A549 (cell line): ENCODE measurements around the gene ADAT1. TPM values are rescaled to one million over a fixed set of nuclear protein-coding genes. Genes with fewer than 3 reads are reported as not detected.

ENCODE experiments used
- ATAC-seq, 2 experiments: fragments of 200-7000 bp in 1 of 2; fragments of >200 bp in 1 of 2; cut with Nextera tagmentation in 1 of 2; cut with Tn5 transposase in 1 of 2; 3 replicates each; pipeline versions ENCODE4 v1.8.0 to v1.9.1; 2018 to 2020; ENCODE audit warnings: mild to moderate bottlenecking in 1 of 2, moderate library complexity in 1 of 2
- CTCF ChIA-PET: fragments of 300-600 bp; sonication (Branson Sonifier 250); formaldehyde crosslinking; extraction: SDS; loops from one replicate; lab custom pipeline; 2021; ENCODE audit warnings: antibody characterized with exemption, inconsistent platforms; lab: Yijun Ruan, JAX
- POLR2A ChIA-PET: fragments of 350-600 bp; formaldehyde crosslinking; extraction: SDS; loops from one replicate; lab custom pipeline; 2021; ENCODE audit warnings: antibody characterized with exemption, inconsistent platforms; lab: Yijun Ruan, JAX
- DNase-seq, 2 experiments: peaks; one replicate each; pipeline versions ENCODE4 v3.0.0 to v3.0.0-alpha.2; 2011 to 2016; ENCODE audit warnings: low read depth in 1 of 2, low spot score in 1 of 2
- FAIRE-seq: peaks from 2 replicates; lab custom pipeline; 2011; peaks lifted over from hg19 to GRCh38; lab: Jason Lieb, UNC
- H3K27ac ChIP-seq, 2 experiments: fragments of >200 bp; sonication (Bioruptor Twin); formaldehyde crosslinking; 3 replicates each; pipeline ENCODE4 v1.5.1; 2016 to 2017
- H3K4me1 ChIP-seq: fragments of >200 bp; sonication (Bioruptor Twin); formaldehyde crosslinking; 3 replicates; pipeline ENCODE4 v1.6.1; 2016
- H3K4me2 ChIP-seq: fragments of >200 bp; sonication (Bioruptor Twin); formaldehyde crosslinking; 3 replicates; pipeline ENCODE4 v1.6.1; 2016
- H3K4me3 ChIP-seq: fragments of >200 bp; sonication (Bioruptor Twin); formaldehyde crosslinking; 3 replicates; pipeline ENCODE4 v1.5.1; 2016
- H3K9me3 ChIP-seq: fragments of >200 bp; sonication (Bioruptor Twin); formaldehyde crosslinking; 3 replicates; pipeline ENCODE4 v1.6.1; 2016
- CBX8 ChIP-seq: fragments of 200-600 bp; sonication (generic); IDR thresholded peaks from 2 replicates; pipeline ENCODE4 v1.6.1; 2016
- CHD2 ChIP-seq: fragments of 150-350 bp; IDR thresholded peaks from 2 replicates; pipeline ENCODE4 v1.6.1; 2014; ENCODE audit warnings: low read length; ENCODE audit not compliant: partially characterized antibody
- CHD4 ChIP-seq: fragments of 200-600 bp; sonication (generic); IDR thresholded peaks from 2 replicates; pipeline ENCODE4 v1.6.1; 2016; ENCODE audit warnings: antibody characterized with exemption, mild to moderate bottlenecking, borderline replicate concordance
- EHMT2 ChIP-seq: fragments of 200-600 bp; sonication (generic); IDR thresholded peaks from 2 replicates; pipeline ENCODE4 v1.6.1; 2016; ENCODE audit warnings: antibody characterized with exemption, low read depth, mild to moderate bottlenecking, moderate library complexity
- FOXS1 ChIP-seq: fragments of 250-450 bp; sonication (Bioruptor Pico); IDR thresholded peaks from 2 replicates; pipeline ENCODE4 v1.5.0; 2020; ENCODE audit warnings: mild to moderate bottlenecking, moderate library complexity
- HOXA7 ChIP-seq: fragments of 250-450 bp; sonication (Bioruptor Pico); IDR thresholded peaks from 2 replicates; pipeline ENCODE4 v1.5.0; 2020; ENCODE audit warnings: mild to moderate bottlenecking, moderate library complexity
- JUN ChIP-seq, 2 experiments: fragments of >200 bp; sonication (Bioruptor Twin); formaldehyde crosslinking; IDR thresholded peaks; 2 replicates in 1 of 2; 3 replicates in 1 of 2; pipeline ENCODE4 v1.6.1; 2016 to 2017
- JUNB ChIP-seq: fragments of >200 bp; sonication (Bioruptor Twin); formaldehyde crosslinking; IDR thresholded peaks from 2 replicates; pipeline ENCODE4 v1.6.1; 2016
- KDM1A ChIP-seq: fragments of 200-600 bp; sonication (generic); IDR thresholded peaks from 2 replicates; pipeline ENCODE4 v1.6.1; 2016; ENCODE audit warnings: low read depth, mild to moderate bottlenecking
- MYC ChIP-seq: IDR thresholded peaks from 2 replicates; pipeline ENCODE4 v1.6.1; 2012; ENCODE audit warnings: mild to moderate bottlenecking, inconsistent platforms, low read length, improper control_type of control experiment, borderline replicate concordance
- NPAS2 ChIP-seq: fragments of 250-450 bp; sonication (Bioruptor Pico); IDR thresholded peaks from 2 replicates; pipeline ENCODE4 v1.8.0; 2022; ENCODE audit warnings: mild to moderate bottlenecking, moderate library complexity, borderline replicate concordance
- POLR2AphosphoS2 ChIP-seq: conservative IDR thresholded peaks from 2 replicates; pipeline ENCODE4 v1.6.1; 2012; ENCODE audit warnings: low read length, improper control_type of control experiment, inconsistent platforms
- RAD21 ChIP-seq, 2 experiments: fragments of >200 bp in 1 of 2; sonication (Bioruptor Twin) in 1 of 2; formaldehyde crosslinking in 1 of 2; IDR thresholded peaks in 1 of 2; conservative IDR thresholded peaks in 1 of 2; 2 replicates in 1 of 2; 3 replicates in 1 of 2; pipeline ENCODE4 v1.6.1; 2012 to 2018; ENCODE audit warnings: inconsistent platforms in 1 of 2
- SREBF2 ChIP-seq: fragments of 450-650 bp; IDR thresholded peaks from 2 replicates; pipeline ENCODE4 v1.6.1; 2014; ENCODE audit warnings: mild to moderate bottlenecking, moderate library complexity
- ZFP36 ChIP-seq: fragments of 450-650 bp; IDR thresholded peaks from 2 replicates; pipeline ENCODE4 v1.6.1; 2014; ENCODE audit warnings: borderline replicate concordance; ENCODE audit not compliant: partially characterized antibody
- WGBS: methylation state at CpG from one replicate; pipeline ENCODE4 v1.1.6; 2017; ENCODE audit errors: missing lambda C conversion rate; 5-methylcytosine and 5-hydroxymethylcytosine counted together
- polyA plus RNA-seq, 4 experiments: library from polyadenylated mRNA; depleted of rRNA in 3 of 4; stranded (reverse); fragments of >200 nt; fragmentation: RNase III in 1 of 4; extraction: RNeasy Plus Mini Kit Qiagen cat#74134 plus additional on column Dnase treatment in 1 of 4; gene quantifications; 2 replicates in 3 of 4; 3 replicates in 1 of 4; pipeline ENCODE4 v1.2.3, GENCODE V29; 2011 to 2017
- TF ChIP-seq, protein P1 (sequence below): IDR thresholded peaks from 2 replicates; pipeline ENCODE4 v1.6.1; 2012
- TF ChIP-seq, protein P2 (sequence below): fragments of 250-450 bp; sonication (Bioruptor Pico); IDR thresholded peaks from 2 replicates; pipeline ENCODE4 v1.5.0; 2020; ENCODE audit warnings: low read depth, mild to moderate bottlenecking, moderate library complexity
- TF ChIP-seq, protein P3 (sequence below): IDR thresholded peaks from 2 replicates; pipeline ENCODE4 v1.6.1; 2012; ENCODE audit warnings: low read depth, borderline replicate concordance

ADAT1 gene
- polyA plus RNA-seq, 2 of the 4 experiments (the other 2 are of a cell fraction): 45.4 to 53.5 TPM

DNA sequence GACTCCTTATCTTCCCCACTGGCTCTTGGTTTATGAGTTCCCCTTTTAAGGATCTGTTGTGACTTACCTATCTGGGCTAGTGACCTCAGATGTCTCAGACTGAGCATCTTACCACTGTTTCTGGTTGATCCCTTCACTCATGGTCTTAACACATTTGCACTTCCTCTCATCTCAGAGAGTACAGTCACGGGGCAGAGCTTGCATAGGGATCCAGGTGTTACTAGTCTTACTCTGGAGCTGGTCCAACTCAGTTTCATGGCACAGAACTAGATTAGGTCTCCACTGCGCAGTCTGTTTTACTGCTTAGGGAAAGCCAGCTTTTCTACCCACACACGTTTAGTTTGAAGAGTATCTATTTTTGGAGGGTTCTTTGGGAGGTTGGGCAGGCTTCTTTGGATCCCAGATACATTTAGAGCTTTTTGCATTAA is 46.7 kb downstream of the ADAT1 start (continued):
- TF ChIP-seq, protein P1, sequence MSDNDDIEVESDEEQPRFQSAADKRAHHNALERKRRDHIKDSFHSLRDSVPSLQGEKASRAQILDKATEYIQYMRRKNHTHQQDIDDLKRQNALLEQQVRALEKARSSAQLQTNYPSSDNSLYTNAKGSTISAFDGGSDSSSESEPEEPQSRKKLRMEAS: no peak

DNA sequence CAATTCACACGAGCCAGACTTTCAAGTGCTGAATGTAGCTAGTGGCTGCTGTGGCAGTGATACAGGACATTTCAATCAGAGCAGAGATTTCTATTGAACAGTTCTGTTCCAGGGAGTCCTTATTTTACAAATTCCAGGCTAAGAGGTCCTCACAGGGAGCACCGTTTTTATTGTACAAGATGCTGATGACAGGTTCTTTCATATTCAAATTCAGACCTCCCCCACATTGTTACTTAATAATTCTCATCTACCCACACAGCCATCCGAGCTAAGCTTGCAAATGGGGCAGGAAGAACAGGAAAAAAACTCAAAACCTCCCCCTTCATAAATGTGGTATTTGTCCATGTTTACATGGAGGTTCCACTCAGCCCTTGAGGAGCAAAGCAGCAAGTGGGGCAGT is 47.1 kb downstream of the ADAT1 start:
- POLR2A ChIA-PET: no interaction called here
- CTCF ChIA-PET: interaction anchor here (1.1 to 1.8 kb wide), 3 partner anchors 59 to 111 kb away, joined by 3 to 5 read pairs (median 3); no protein-coding TSS in a partner anchor
- Histone ChIP-seq H3K4me2 (no peak overlapping the region), H3K9me3 (no peaks in the 10 kb centered on the region), H3K4me3 (no peak overlapping the region), H3K27ac (no peak overlapping the region), H3K4me1 (no peaks in the 10 kb centered on the region)
- no peak for FAIRE-seq
- no peak for TF ChIP-seq FOXS1 (CRISPR knock-in tag)
- TF ChIP-seq EHMT2: no peak
- TF ChIP-seq, protein P2, sequence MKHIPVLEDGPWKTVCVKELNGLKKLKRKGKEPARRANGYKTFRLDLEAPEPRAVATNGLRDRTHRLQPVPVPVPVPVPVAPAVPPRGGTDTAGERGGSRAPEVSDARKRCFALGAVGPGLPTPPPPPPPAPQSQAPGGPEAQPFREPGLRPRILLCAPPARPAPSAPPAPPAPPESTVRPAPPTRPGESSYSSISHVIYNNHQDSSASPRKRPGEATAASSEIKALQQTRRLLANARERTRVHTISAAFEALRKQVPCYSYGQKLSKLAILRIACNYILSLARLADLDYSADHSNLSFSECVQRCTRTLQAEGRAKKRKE (CRISPR knock-in tag): no peak
- TF ChIP-seq POLR2AphosphoS2: no peak
- TF ChIP-seq HOXA7 (CRISPR knock-in tag): no peak
- no peak for TF ChIP-seq KDM1A
- TF ChIP-seq CHD4: no peak
- no peak for TF ChIP-seq ZFP36
- DNase-seq: no peak
- ATAC-seq: no peak
- WGBS: 90% methylated on average over 3 of the region's 3 CpGs

DNA sequence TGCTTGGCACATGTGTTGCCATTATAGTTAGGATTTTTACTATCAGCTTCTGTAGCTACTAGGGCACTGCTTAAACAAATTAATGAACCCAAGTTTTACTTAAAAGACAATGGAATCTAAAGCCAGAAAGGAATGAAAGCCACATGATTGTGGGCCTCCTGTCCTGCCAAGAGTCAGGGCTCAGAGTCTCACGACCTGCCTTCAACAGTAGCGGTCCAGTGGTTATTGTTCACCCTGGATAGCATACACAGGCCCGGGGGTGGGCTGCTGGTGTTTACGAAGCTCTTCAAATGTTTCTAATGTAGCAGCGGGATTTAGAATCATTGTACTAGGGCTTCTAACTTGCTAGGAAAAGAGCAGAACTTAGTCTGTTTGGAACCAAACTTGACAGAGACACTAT is 49.1 kb downstream of the ADAT1 start:
- CTCF ChIA-PET: interaction anchor here (0.6 to 1.2 kb wide), 2 partner anchors 32 to 502 kb away, joined by 4 read pairs; no protein-coding TSS in a partner anchor
- ATAC-seq (no peak), DNase-seq (no peak), FAIRE-seq (no peak)
- Histone ChIP-seq H3K27ac (no peak overlapping the region), H3K9me3 (no peaks in the 10 kb centered on the region), H3K4me3 (no peak overlapping the region), H3K4me2 (no peak overlapping the region), H3K4me1 (no peaks in the 10 kb centered on the region)
- POLR2A ChIA-PET: no interaction called here
- WGBS: 93% methylated on average over 5 of the region's 5 CpGs
- no peak for TF ChIP-seq JUN (IDR thresholded peaks at IDR 0.05)
- TF ChIP-seq SREBF2: no peak
- TF ChIP-seq MYC: no peak
- TF ChIP-seq, protein P3, sequence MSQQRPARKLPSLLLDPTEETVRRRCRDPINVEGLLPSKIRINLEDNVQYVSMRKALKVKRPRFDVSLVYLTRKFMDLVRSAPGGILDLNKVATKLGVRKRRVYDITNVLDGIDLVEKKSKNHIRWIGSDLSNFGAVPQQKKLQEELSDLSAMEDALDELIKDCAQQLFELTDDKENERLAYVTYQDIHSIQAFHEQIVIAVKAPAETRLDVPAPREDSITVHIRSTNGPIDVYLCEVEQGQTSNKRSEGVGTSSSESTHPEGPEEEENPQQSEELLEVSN: no peak
- no peak for TF ChIP-seq RAD21 (conservative IDR thresholded peaks at IDR 0.05 in 1 of 2, IDR thresholded peaks at IDR 0.05 in 1 of 2)

DNA sequence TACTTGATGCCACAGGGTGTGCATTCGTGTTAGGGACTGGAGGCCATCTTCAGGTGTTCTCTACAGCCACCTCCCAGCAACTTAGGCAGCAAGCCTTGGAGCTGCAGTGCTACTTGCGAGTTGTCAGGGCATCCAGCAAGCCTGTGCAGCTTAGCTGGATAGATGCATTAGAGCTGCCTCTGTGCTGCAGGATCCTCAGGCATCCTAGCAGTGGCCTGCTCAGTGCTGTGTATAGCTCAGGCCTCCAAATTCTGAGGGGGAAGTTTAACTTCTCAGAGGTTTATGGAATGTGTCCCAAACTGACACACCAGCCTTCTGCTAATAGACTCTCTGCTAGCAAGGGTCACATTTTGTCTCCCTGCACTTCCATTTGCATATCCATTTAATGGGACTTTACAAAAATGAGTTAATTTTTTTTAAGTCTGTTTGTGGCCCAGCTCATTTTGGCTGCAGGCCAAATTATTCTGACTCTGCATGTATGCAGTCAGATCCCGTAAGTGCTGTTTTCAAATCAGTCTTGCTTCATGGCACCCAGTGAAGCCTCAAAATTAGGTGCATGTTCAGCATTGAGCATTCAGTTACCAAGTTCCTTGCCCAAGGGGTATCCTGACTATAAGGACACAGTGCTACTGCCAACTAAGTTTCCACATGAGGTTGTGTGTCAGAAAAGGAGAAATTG is 50.1 kb downstream of the ADAT1 start:
- no peak for DNase-seq
- 69% methylated on average over 3 of the region's 3 CpGs for WGBS
- FAIRE-seq: no peak
- H3K4me1 ChIP-seq: no peaks in the 10 kb centered on the region
- no peaks in the 10 kb centered on the region for H3K9me3 ChIP-seq
- H3K4me2 ChIP-seq: no peak overlapping the region
- H3K4me3 ChIP-seq: no peak overlapping the region
- POLR2A ChIA-PET: no interaction called here
- TF ChIP-seq NPAS2 (CRISPR knock-in tag) (no peak), CBX8 (no peak), CHD2 (no peak), MYC (no peak), CHD4 (no peak), JUNB (no peak)
- ATAC-seq: no peak; a peak in 1 of 6 replicates
- CTCF ChIA-PET: interaction anchor here (1.1 to 1.3 kb wide), 2 partner anchors 36 to 47 kb away, joined by 3 to 7 read pairs; no protein-coding TSS in a partner anchor
- H3K27ac ChIP-seq: no peak overlapping the region
